Pulmonary artery endothelial cell (primary cell): ENCODE measurements around the gene POLR1G. TPM values are rescaled to one million over a fixed set of nuclear protein-coding genes. Genes with fewer than 3 reads are reported as not detected.
"Not testable (repeated sequence)": the region's sequence is repeated elsewhere in the genome, so short reads cannot be mapped to it uniquely, and the experiment has no call there.

Experiments
- DNase-seq: peaks from one replicate; pipeline ENCODE4 v3.0.0-alpha.2; 2011; ENCODE audit warnings: low read depth, low spot score
- total RNA-seq: library from RNA; depleted of rRNA; stranded (reverse); fragments of >200 nt; gene quantifications from 2 replicates; pipeline ENCODE4 v1.2.3, GENCODE V29; 2014

Gene POLR1G
- total RNA-seq, 1 donor from 2014 or later: 30.1 TPM

DNA sequence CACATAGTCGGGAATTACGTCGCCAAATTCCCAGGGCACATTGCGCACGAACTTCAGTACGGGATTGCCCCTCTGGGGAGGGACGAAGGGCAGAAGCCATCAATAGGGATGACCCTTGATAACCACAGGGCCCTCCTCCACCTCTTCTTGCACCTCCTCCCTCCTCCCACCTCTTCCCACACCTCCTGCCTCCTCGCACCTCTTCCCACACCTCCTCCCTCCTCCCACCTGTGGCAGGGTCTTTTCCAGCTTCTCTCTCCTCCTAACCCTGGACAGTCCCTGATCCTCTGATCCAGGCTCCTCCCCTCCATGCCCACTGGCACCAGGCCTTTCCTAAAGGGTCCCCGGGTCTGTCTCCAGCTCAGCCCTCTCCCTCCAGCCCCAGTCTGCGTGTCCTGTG lies 13.9 kb downstream of the POLR1G start:
- no peak for DNase-seq

DNA sequence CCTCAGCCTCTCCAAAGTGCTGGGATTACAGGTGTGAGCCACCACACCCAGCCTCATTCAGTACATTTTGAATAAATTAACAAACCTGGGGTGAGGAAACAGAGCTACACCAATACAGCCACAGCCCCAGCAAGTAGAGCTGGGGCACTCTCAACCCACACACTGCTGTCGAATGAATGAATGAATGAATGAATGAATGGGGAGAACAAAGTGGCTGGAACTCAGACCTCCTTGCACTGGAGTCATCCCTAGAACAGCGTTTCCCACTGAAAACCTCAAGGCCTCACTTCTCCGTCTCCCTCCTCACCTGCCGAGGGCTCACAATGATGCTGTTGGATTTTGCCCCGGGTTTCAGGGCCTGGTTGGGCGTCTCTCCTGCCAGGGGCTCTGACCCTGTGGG lies 14.4 kb downstream of the POLR1G start:
- no peak for DNase-seq

- DNase-seq: no peak
Measured at GRCh38 chr19:45421947-45422498, 15.6 kb downstream of the POLR1G start.

- no peak for DNase-seq
Measured at GRCh38 chr19:45423033-45423588, 16.7 kb downstream of the POLR1G start.

- peak; percentile 84 for DNase-seq
Measured at GRCh38 chr19:45423589-45424190, 17.2 kb downstream of the POLR1G start, which contains the start of gene ERCC1. TSS of gene ERCC1 (minus strand) at chr19:45423917. CDS start at chr19:45423374, 543 bp downstream.

- DNase-seq: peak; percentile 93
Measured at GRCh38 chr19:45424191-45425058, 18.0 kb downstream of the POLR1G start.

- DNase-seq: no peak
Measured at GRCh38 chr19:45428384-45429231, 22.2 kb downstream of the POLR1G start.

GRCh38 chr19:45429896-45430295 lies 23.5 kb downstream of the POLR1G start:
- DNase-seq: not testable (repeated sequence)

GRCh38 chr19:45431008-45431407 lies 24.6 kb downstream of the POLR1G start:
- DNase-seq: not testable (repeated sequence)

DNA sequence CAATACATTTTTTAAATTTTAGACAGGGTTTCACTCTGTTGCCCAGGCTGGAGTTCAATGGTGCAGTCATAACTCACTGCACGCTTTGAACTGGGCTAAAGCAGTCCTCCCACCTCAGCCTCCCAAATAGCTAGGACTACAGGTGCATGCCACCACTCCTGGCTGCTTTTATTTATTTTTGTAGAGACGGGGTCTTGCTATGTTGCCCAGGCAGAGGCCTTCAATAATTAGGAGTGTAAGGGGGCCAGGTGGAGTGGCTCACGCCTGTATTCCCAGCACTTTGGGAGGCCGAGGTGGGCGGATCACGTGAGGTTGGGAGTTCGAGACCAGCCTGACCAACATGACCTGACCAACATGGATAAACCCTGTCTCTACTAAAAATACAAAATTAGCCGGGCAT lies 26.1 kb downstream of the POLR1G start:
- DNase-seq: not testable (repeated sequence)

GRCh38 chr19:45437328-45437727 lies 30.9 kb downstream of the POLR1G start:
- no peak for DNase-seq

DNA sequence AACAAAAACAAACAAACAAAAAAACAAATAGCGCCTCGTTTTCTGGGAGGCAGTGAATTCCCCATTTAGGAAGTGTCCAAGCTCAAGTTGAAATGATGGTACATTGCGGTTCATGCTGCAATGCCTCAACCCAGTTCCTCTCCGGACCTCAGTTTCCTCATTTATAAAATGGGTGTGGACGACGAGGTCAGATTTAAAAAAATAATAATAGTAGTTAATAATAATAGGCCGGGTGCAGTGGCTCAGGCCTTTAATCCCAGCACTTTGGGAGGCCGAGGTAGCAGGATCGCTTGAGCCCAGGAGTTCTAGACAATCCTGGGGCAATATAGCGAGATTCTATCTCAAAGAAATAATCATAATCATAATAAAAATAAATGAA lies 32.7 kb downstream of the POLR1G start:
- no peak for DNase-seq

DNA sequence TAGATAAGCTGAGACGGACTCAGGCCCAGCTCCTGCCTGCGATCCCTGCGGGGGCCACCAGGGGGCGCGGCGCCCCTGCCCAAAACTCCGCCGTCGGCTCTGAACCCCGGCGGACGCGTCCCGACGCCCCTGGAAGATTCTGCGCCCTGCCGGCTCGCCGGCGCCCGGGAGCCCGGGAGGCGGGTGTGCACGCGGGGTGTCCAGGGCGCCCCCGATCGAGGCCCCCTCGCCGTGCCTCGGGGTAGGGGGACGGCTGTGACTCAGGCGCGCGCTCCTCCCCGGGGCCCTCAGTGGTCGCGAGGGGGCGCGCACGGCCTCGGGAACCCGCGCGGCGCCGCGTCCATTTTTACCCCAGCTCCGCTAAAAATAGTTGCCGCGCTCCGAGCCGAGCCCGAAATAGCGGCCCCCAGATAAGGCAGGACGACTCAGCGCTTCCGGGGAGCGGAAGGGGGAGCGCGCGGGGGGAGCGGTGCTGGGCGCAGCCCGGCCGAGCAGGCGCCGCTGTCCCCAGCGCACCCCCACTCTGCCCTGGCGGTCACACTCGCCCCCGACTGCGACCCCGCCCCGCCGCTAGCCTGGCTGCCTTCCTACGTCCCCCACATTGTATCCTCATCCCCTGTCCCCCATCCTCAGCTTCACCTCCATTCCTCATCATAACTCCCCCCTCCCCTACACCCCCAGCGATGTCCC lies 33.3 kb downstream of the POLR1G start:
- DNase-seq: no peak

DNA sequence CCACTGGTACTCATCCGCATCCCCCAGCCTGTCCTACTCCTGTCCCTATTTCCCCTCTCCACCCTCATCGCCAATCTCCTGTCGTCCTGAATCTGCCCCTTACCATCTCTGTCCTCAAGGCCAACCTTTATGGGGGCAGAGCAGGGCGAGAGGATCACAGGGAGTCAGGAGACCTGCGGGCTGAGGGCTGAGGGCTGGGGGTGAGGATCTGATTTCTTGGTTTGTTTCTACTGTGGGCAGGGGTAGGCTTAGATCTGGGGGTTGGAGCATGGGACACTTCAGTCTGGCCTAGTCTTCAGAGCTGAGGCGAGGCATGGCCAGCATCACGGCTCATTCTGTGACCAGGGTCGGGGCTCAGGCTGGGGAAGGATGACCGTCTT lies 33.8 kb downstream of the POLR1G start:
- DNase-seq: no peak

- DNase-seq: no peak
Measured at GRCh38 chr19:45440873-45441654, 34.6 kb downstream of the POLR1G start.

GRCh38 chr19:45442408-45442777 lies 35.9 kb downstream of the POLR1G start:
- DNase-seq: no peak

DNA sequence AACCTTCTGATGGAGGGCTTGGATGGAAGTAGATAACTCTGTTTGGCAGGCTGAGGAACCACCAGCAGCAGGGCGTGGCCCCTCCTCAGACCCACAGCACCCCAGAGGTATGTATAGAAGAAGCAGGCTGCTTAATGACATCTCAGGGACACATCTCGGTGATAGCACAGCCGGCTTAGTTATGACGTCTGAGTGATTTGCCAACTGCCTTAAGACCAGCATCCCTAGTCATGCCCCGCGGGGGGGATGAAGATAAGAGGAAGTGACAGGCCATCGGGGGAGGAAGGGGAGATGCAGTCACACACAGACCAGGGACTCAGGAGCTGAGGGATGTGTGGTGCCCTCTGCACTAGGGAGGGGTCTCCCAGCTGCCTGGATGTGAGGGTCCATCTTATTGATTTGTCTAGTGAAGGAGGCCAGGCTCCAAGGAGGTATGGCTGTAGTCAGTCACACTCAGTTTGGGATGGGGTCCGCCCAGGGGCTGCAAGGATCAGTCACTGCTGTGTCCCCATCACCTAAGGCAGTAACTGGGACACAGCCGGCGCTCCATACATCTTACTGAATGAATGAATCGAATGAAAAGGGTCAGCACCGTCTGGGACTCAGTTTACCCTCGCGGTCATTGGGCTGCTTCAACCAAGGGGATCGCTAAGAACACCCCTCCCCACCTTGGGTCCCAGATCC lies 36.5 kb downstream of the POLR1G start:
- no peak for DNase-seq

GRCh38 chr19:45443462-45444317 lies 37.2 kb downstream of the POLR1G start:
- peak; percentile 81 for DNase-seq
